Mesothelial cell of epicardium (in vitro differentiated cells): ENCODE data around the gene TRPM3. TPM values are rescaled to one million over a fixed set of nuclear protein-coding genes. Genes with fewer than 3 reads are reported as not detected.

Experiments
- DNase-seq, 2 experiments: peaks; one replicate each; pipeline ENCODE4 v3.0.0; 2021; ENCODE audit warnings: low spot score in 2 of 2; ENCODE audit not compliant: unreplicated experiment in 2 of 2
- H3K27ac Mint-ChIP-seq: 2 replicates; pipeline ENCODE4 v1.8.0; 2021; ENCODE audit warnings: mixed read lengths
- H3K27me3 Mint-ChIP-seq: 2 replicates; pipeline ENCODE4 v1.8.0; 2021; ENCODE audit warnings: low read depth, mixed read lengths
- H3K36me3 Mint-ChIP-seq: 2 replicates; pipeline ENCODE4 v1.8.0; 2021; ENCODE audit warnings: mixed read lengths
- H3K4me1 Mint-ChIP-seq: 2 replicates; pipeline ENCODE4 v1.8.0; 2021; ENCODE audit warnings: mixed read lengths
- H3K4me3 Mint-ChIP-seq: 2 replicates; pipeline ENCODE4 v1.8.0; 2021; ENCODE audit warnings: mild to moderate bottlenecking, moderate library complexity, mixed read lengths
- H3K9me3 Mint-ChIP-seq: 2 replicates; pipeline ENCODE4 v1.8.0; 2021; ENCODE audit warnings: mixed read lengths
- total RNA-seq: library from RNA; stranded (reverse); gene quantifications from 3 replicates; pipeline ENCODE4 v1.2.1, GENCODE V29; 2021
- TF ChIP-seq, protein P1 (sequence below): fragments of 200-600 bp; sonication (generic); IDR thresholded peaks from one replicate; pipeline ENCODE4 v1.5.0; 2021; ENCODE audit warnings: antibody characterized with exemption; ENCODE audit not compliant: unreplicated experiment

TRPM3 gene
- total RNA-seq, 1 donor from 2014 or later, result 1.6 TPM

DNA sequence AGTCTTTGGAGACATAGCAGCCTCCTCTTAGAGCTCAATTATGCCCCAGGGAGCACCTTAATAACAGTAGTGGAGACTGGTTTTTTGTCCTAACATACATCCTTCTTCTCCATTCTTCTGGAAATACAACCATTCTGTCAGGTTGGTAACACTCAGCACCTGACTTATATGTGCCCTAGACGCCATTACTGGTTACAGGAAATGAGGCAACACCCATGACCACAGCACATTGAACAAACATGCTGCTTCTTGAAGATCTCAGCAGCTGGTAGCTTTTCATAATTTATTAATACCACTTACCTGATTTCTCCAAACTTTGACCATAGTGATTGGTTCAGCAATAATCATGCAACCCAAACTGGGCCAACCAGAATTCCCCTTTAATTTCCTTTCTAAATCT, 25.1 kb upstream of the TRPM3 start:
- Mint-ChIP-seq H3K36me3 (no peaks in the 10 kb centered on the region), H3K9me3 (peaks cover 32% of the 10 kb centered on the region), H3K4me1 (peaks cover 2% of the 10 kb centered on the region), H3K4me3 (no peak overlapping the region), H3K27me3 (no peaks in the 10 kb centered on the region), H3K27ac (no peak overlapping the region)
- TF ChIP-seq, protein P1, sequence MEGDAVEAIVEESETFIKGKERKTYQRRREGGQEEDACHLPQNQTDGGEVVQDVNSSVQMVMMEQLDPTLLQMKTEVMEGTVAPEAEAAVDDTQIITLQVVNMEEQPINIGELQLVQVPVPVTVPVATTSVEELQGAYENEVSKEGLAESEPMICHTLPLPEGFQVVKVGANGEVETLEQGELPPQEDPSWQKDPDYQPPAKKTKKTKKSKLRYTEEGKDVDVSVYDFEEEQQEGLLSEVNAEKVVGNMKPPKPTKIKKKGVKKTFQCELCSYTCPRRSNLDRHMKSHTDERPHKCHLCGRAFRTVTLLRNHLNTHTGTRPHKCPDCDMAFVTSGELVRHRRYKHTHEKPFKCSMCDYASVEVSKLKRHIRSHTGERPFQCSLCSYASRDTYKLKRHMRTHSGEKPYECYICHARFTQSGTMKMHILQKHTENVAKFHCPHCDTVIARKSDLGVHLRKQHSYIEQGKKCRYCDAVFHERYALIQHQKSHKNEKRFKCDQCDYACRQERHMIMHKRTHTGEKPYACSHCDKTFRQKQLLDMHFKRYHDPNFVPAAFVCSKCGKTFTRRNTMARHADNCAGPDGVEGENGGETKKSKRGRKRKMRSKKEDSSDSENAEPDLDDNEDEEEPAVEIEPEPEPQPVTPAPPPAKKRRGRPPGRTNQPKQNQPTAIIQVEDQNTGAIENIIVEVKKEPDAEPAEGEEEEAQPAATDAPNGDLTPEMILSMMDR, result no peak
- DNase-seq, result no peak

DNA sequence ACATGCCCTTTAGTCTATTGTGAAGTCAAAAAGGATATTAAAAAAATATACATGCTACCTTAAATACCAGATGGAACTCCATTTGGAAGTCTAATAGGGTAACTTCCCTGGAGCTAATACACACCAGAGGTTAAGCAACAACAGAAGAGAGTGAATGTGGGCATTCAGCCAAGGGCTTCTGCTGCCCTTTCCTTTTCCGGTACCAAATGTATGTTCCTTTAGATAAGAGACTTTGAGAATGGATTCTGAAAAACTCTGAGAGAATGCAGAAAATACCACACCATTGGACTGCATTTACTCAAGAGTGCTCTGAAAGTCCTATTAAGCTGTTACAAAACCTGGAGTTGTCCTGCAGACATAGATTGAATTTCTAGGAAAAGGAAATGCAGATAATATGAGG, 23.8 kb upstream of the TRPM3 start:
- TF ChIP-seq, protein P1, result no peak
- Mint-ChIP-seq H3K4me3 (no peak overlapping the region), H3K27me3 (no peaks in the 10 kb centered on the region), H3K9me3 (peaks cover 32% of the 10 kb centered on the region), H3K36me3 (no peaks in the 10 kb centered on the region), H3K27ac (no peak overlapping the region), H3K4me1 (peaks cover 2% of the 10 kb centered on the region)
- no peak for DNase-seq

DNA sequence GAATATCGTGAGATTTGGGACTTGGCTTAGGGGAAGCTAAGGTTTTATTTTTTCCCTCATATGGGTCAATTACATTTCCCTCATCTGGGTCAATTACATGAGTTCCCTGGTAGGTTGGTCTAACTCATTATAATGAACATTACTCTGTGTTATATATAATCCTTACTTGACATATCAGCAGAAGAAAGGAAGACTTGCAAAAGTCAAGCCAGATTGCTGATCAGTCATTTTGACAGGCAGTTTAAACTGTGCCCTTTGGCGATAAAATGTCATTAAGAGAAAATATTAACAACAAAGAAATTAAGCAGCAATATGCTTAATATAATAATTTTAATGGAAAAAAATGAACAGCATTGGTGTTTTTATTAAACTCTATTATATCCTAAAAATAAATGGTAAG, 23.1 kb upstream of the TRPM3 start:
- Mint-ChIP-seq H3K4me3 (no peak overlapping the region), H3K36me3 (no peaks in the 10 kb centered on the region), H3K27ac (no peak overlapping the region), H3K9me3 (peaks cover 32% of the 10 kb centered on the region), H3K27me3 (no peaks in the 10 kb centered on the region), H3K4me1 (peaks cover 2% of the 10 kb centered on the region)
- TF ChIP-seq, protein P1, result no peak
- DNase-seq, result no peak

DNA sequence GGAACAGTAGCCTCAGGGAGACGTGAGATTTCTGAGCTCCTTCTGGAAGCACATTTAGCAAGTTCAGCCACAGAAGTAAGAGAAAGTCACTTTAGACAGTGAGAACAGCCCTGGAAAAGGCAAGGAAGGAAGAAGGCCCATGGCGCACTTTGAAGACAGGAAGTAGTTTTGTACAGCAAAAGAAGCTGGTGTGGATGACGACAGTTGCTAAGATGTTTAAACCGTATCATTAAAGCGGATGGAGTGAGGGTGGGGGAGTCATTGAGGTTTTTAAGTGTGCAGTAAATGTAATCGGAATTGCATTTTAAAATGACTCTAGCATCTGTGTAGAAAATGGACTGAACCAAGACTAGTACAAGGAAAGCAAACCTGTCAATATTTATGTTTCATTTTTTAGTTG, 15.3 kb upstream of the TRPM3 start:
- peaks cover 6% of the 10 kb centered on the region for H3K4me1 Mint-ChIP-seq
- H3K36me3 Mint-ChIP-seq, result no peaks in the 10 kb centered on the region
- no peak overlapping the region for H3K4me3 Mint-ChIP-seq
- TF ChIP-seq, protein P1, result no peak
- no peaks in the 10 kb centered on the region for H3K9me3 Mint-ChIP-seq
- no peak for DNase-seq
- H3K27ac Mint-ChIP-seq, result no peak overlapping the region
- no peaks in the 10 kb centered on the region for H3K27me3 Mint-ChIP-seq

DNA sequence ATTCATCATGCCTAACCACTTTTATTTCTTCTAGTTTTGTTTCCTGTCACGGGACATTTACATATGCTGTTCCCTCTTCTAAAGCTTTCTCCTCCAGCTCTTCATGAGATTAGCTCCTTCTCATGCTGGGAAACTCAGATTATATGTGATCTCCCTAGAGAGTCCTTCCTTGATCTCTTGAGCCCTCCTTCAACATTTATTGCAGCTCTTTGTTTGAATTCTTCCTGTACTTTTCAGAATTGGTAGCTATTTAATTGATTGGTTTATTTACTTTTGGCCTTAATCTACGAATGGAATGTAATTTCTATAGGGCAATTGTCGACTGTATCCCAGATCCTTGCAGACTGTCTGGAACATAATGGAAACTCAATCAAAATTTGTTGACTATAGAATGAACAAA, 9.7 kb upstream of the TRPM3 start:
- Mint-ChIP-seq H3K27ac (no peak overlapping the region), H3K4me3 (no peak overlapping the region), H3K9me3 (no peaks in the 10 kb centered on the region), H3K36me3 (no peaks in the 10 kb centered on the region), H3K4me1 (no peaks in the 10 kb centered on the region), H3K27me3 (no peaks in the 10 kb centered on the region)
- TF ChIP-seq, protein P1, result no peak
- no peak for DNase-seq

DNA sequence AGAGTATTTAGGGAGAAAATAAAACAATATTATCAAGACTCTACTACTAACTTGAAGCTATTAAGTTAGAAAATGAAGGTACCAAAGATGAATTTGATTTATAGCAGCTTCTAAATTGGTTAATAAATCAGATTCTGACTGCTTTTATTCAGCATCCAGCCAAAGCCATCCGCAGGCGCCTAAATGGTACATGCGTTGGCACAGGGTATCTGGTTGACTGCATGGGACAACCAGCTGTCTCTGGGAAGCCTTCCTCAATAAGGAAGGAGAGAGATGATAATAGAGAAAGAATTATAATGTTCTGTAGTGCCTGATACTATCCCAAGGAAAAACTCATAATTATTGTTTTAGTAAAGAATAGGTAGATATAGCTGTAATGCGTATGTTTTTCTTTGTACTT, 9.1 kb upstream of the TRPM3 start:
- TF ChIP-seq, protein P1, result no peak
- no peak overlapping the region for H3K27ac Mint-ChIP-seq
- DNase-seq, result no peak
- H3K4me1 Mint-ChIP-seq, result no peaks in the 10 kb centered on the region
- no peaks in the 10 kb centered on the region for H3K36me3 Mint-ChIP-seq
- H3K9me3 Mint-ChIP-seq, result no peaks in the 10 kb centered on the region
- no peak overlapping the region for H3K4me3 Mint-ChIP-seq
- no peaks in the 10 kb centered on the region for H3K27me3 Mint-ChIP-seq
